Mesenchymal stem cell (in vitro differentiated cells and primary cell): ENCODE measurements around the gene CHN2.

ENCODE experiments used
- DNase-seq: peaks from one replicate; pipeline ENCODE4 v3.0.0-alpha.2; 2013
- H2AFZ ChIP-seq: one replicate; pipeline ENCODE4 v1.6.1; 2013; ENCODE audit warnings: low read depth, mild to moderate bottlenecking, control low read depth, inconsistent platforms, low read length, moderate library complexity
- H2AK5ac ChIP-seq: 2 replicates; pipeline ENCODE4 v1.6.1; 2013; ENCODE audit warnings: low read length, moderate library complexity, mild to moderate bottlenecking, inconsistent platforms; ENCODE audit not compliant: severe bottlenecking
- H2BK120ac ChIP-seq: one replicate; pipeline ENCODE4 v1.6.1; 2013; ENCODE audit warnings: low read depth, mild to moderate bottlenecking, inconsistent platforms, low read length, moderate library complexity
- H2BK12ac ChIP-seq, 2 experiments: one replicate each; pipeline ENCODE4 v1.6.1; 2013; ENCODE audit warnings: inconsistent platforms in 2 of 2, low read length in 2 of 2, mild to moderate bottlenecking in 2 of 2, moderate library complexity in 2 of 2, control low read depth in 1 of 2
- H2BK15ac ChIP-seq: one replicate; pipeline ENCODE4 v1.6.1; 2013; ENCODE audit warnings: mild to moderate bottlenecking, low read depth, inconsistent platforms; ENCODE audit not compliant: poor library complexity, severe bottlenecking
- H2BK5ac ChIP-seq: 2 replicates; pipeline ENCODE4 v1.6.1; 2013; ENCODE audit warnings: low read depth, mild to moderate bottlenecking, low read length, control low read depth, inconsistent platforms; ENCODE audit not compliant: poor library complexity, severe bottlenecking
- H3K14ac ChIP-seq, 2 experiments: one replicate each; pipeline ENCODE4 v1.6.1; 2013; ENCODE audit warnings: inconsistent platforms in 2 of 2, low read length in 2 of 2, control low read depth in 1 of 2, mild to moderate bottlenecking in 1 of 2, moderate library complexity in 1 of 2
- H3K18ac ChIP-seq, 2 experiments: one replicate each; pipeline ENCODE4 v1.6.1; 2013; ENCODE audit warnings: inconsistent platforms in 2 of 2, low read length in 2 of 2, control low read depth in 1 of 2, low read depth in 1 of 2, mild to moderate bottlenecking in 1 of 2
- H3K23ac ChIP-seq, 2 experiments: one replicate each; pipeline ENCODE4 v1.6.1; 2013; ENCODE audit warnings: inconsistent platforms in 2 of 2, low read length in 2 of 2, mild to moderate bottlenecking in 2 of 2, moderate library complexity in 2 of 2, control low read depth in 1 of 2
- H3K27ac ChIP-seq: 2 replicates; pipeline ENCODE4 v1.5.1; 2013; ENCODE audit warnings: mild to moderate bottlenecking, moderate library complexity, low read length, control low read depth, inconsistent platforms; ENCODE audit not compliant: poor library complexity, severe bottlenecking
- H3K27me3 ChIP-seq, 2 experiments: 2 replicates each; pipeline versions ENCODE4 v1.6.1 to v1.7.0; 2013; ENCODE audit warnings: low read length in 2 of 2, mild to moderate bottlenecking in 2 of 2, moderate library complexity in 2 of 2, control low read depth in 1 of 2, inconsistent platforms in 1 of 2; ENCODE audit not compliant: control insufficient read depth in 1 of 2, insufficient read depth in 1 of 2
- H3K36me3 ChIP-seq, 2 experiments: 2 replicates each; pipeline versions ENCODE4 v1.6.1 to v1.7.0; 2013; ENCODE audit warnings: low read length in 2 of 2, control low read depth in 1 of 2, inconsistent platforms in 1 of 2, low read depth in 1 of 2, mild to moderate bottlenecking in 1 of 2; ENCODE audit not compliant: insufficient read depth in 2 of 2, control insufficient read depth in 1 of 2
- H3K4ac ChIP-seq, 2 experiments: one replicate each; pipeline ENCODE4 v1.6.1; 2013; ENCODE audit warnings: inconsistent platforms in 2 of 2, low read length in 2 of 2, mild to moderate bottlenecking in 2 of 2, moderate library complexity in 2 of 2, control low read depth in 1 of 2, low read depth in 1 of 2
- H3K4me1 ChIP-seq: 2 replicates; pipeline ENCODE4 v1.6.1; 2013; ENCODE audit warnings: low read depth, low read length, control low read depth; ENCODE audit not compliant: control insufficient read depth, insufficient read depth
- H3K4me2 ChIP-seq: 2 replicates; pipeline ENCODE4 v1.6.1; 2013; ENCODE audit warnings: low read length, mild to moderate bottlenecking, inconsistent platforms; ENCODE audit not compliant: poor library complexity, severe bottlenecking
- H3K4me3 ChIP-seq, 2 experiments: 2 replicates each; pipeline versions ENCODE4 v1.5.1 to v1.7.0; 2013; ENCODE audit warnings: low read length in 2 of 2, mild to moderate bottlenecking in 2 of 2, control low read depth in 1 of 2, low read depth in 1 of 2; ENCODE audit not compliant: insufficient read depth in 1 of 2
- H3K79me1 ChIP-seq: replicated peaks from 2 replicates; pipeline ENCODE4 v1.6.1; 2013; ENCODE audit warnings: mild to moderate bottlenecking, control low read depth, low read length, inconsistent platforms; ENCODE audit not compliant: poor library complexity, severe bottlenecking
- H3K9ac ChIP-seq: 2 replicates; pipeline ENCODE4 v1.7.0; 2013; ENCODE audit warnings: mild to moderate bottlenecking, low read length, moderate library complexity
- H3K9me3 ChIP-seq: 2 replicates; pipeline ENCODE4 v1.7.0; 2013; ENCODE audit warnings: mild to moderate bottlenecking, low read length; ENCODE audit not compliant: control insufficient read depth
- H4K8ac ChIP-seq: one replicate; pipeline ENCODE4 v1.6.1; 2013; ENCODE audit warnings: inconsistent platforms, mild to moderate bottlenecking, low read length, moderate library complexity
- H4K91ac ChIP-seq: one replicate; pipeline ENCODE4 v1.6.1; 2013; ENCODE audit warnings: mild to moderate bottlenecking, low read length, inconsistent platforms
- WGBS: methylation state at CpG from one replicate; pipeline ENCODE4 v1.1.7; 2013; ENCODE audit warnings: mixed read lengths; 5-methylcytosine and 5-hydroxymethylcytosine counted together

Gene CHN2

DNA sequence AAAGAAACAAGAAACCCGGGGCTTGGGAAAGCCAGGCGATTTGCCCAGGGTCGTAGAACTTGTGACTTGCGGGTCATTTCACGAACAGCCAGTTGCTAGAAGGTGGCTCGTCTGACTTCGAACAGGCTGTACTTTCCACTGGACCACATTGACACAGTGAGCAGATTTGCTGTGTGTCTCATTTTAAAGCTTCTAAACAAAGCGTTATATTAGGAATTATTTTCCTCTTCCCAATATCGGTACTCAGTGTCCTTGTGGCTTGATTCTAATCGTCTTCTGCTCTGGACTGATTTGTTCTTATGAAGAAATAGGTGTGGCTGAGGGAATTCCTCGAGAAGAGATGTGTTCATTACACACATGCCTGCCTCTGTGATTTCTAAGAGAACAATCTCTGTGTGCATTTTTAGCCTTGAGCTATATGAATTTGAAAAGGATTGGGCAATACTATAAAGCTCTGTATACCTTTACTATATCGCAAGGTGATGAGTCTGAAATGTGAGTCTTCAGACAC lies 219.1 kb downstream of the CHN2 start:
- H4K8ac ChIP-seq = no peak overlapping the region
- H2BK120ac ChIP-seq = no peak overlapping the region
- H3K23ac ChIP-seq = no peak overlapping the region
- H3K9me3 ChIP-seq = no peaks in the 10 kb centered on the region
- no peak overlapping the region for H2BK15ac ChIP-seq
- WGBS = 94% methylated on average over 12 of the region's 12 CpGs
- no peak overlapping the region for H3K14ac ChIP-seq
- H2AFZ ChIP-seq = no peak overlapping the region
- no peak for DNase-seq
- no peaks in the 10 kb centered on the region for H3K36me3 ChIP-seq
- H3K9ac ChIP-seq = no peak overlapping the region
- H3K18ac ChIP-seq = no peak overlapping the region
- no peaks in the 10 kb centered on the region for H3K79me1 ChIP-seq
- peaks cover 6 to 23% of the 10 kb centered on the region in 2 experiments for H3K27me3 ChIP-seq
- H2BK12ac ChIP-seq = no peak overlapping the region
- no peaks in the 10 kb centered on the region for H3K4me1 ChIP-seq
- H3K27ac ChIP-seq = no peak overlapping the region
- H2AK5ac ChIP-seq = no peak overlapping the region
- no peak overlapping the region for H2BK5ac ChIP-seq
- H3K4me3 ChIP-seq = no peak overlapping the region
- no peak overlapping the region for H3K4me2 ChIP-seq
- no peak overlapping the region for H3K4ac ChIP-seq
- H4K91ac ChIP-seq = no peak overlapping the region

GRCh38 chr7:29414216-29414615 lies 219.6 kb downstream of the CHN2 start:
- WGBS = 94% methylated on average over 8 of the region's 10 CpGs
- Histone ChIP-seq H2AK5ac (no peak overlapping the region), H2BK12ac (no peak overlapping the region), H4K91ac (no peak overlapping the region), H3K23ac (no peak overlapping the region), H3K27me3 (peaks cover 6 to 23% of the 10 kb centered on the region in 2 experiments), H2BK15ac (no peak overlapping the region), H3K18ac (no peak overlapping the region), H3K9ac (no peak overlapping the region), H2BK5ac (no peak overlapping the region), H3K4me1 (no peaks in the 10 kb centered on the region), H3K14ac (no peak overlapping the region), H2AFZ (no peak overlapping the region), H3K4me2 (no peak overlapping the region), H3K79me1 (no peaks in the 10 kb centered on the region), H4K8ac (no peak overlapping the region), H3K9me3 (no peaks in the 10 kb centered on the region), H2BK120ac (no peak overlapping the region), H3K27ac (no peak overlapping the region), H3K36me3 (no peaks in the 10 kb centered on the region), H3K4me3 (no peak overlapping the region), H3K4ac (no peak overlapping the region)
- DNase-seq = no peak

DNA sequence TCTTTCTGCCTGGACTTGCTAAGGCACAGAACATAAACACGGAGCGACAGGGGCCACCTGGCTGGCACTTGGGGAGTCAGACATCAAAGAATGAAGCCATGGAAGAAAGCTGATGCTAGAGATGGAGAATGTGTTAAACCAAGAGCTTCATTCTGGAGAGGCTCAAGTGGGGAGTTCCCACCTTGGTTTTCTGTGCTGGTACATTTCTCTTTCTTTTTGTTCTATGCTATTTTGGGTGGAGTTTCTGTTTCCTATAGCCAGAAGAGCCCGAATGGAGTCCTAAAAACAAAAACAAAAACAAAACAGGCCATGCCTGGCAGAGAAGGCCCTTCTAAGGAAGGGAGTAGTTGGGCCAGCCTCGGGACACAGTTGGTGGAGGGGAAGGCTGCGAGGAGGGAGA lies 220.6 kb downstream of the CHN2 start:
- Histone ChIP-seq H2BK120ac (no peak overlapping the region), H3K36me3 (no peaks in the 10 kb centered on the region), H3K4me3 (no peak overlapping the region), H3K79me1 (no peaks in the 10 kb centered on the region), H4K8ac (no peak overlapping the region), H3K9me3 (no peaks in the 10 kb centered on the region), H2AFZ (no peak overlapping the region), H3K4ac (no peak overlapping the region), H3K27ac (no peak overlapping the region), H3K27me3 (peaks cover 6 to 23% of the 10 kb centered on the region in 2 experiments), H3K14ac (no peak overlapping the region), H3K4me1 (no peaks in the 10 kb centered on the region), H3K18ac (no peak overlapping the region), H3K9ac (no peak overlapping the region), H2AK5ac (no peak overlapping the region), H3K23ac (no peak overlapping the region), H2BK5ac (no peak overlapping the region), H2BK15ac (no peak overlapping the region), H4K91ac (no peak overlapping the region), H2BK12ac (no peak overlapping the region), H3K4me2 (no peak overlapping the region)
- WGBS = 87% methylated on average over 5 of the region's 5 CpGs
- no peak for DNase-seq

GRCh38 chr7:29416276-29416937 lies 221.8 kb downstream of the CHN2 start:
- no peak overlapping the region for H3K4me3 ChIP-seq
- no peak overlapping the region for H4K91ac ChIP-seq
- no peak overlapping the region for H2BK120ac ChIP-seq
- H2BK15ac ChIP-seq = no peak overlapping the region
- H3K4me2 ChIP-seq = no peak overlapping the region
- H3K14ac ChIP-seq = no peak overlapping the region
- H2AFZ ChIP-seq = no peak overlapping the region
- no peak overlapping the region for H3K23ac ChIP-seq
- no peaks in the 10 kb centered on the region for H3K9me3 ChIP-seq
- no peak overlapping the region for H2BK5ac ChIP-seq
- no peak overlapping the region for H2AK5ac ChIP-seq
- DNase-seq = no peak
- 86% methylated on average over 9 of the region's 10 CpGs for WGBS
- H3K4me1 ChIP-seq = no peaks in the 10 kb centered on the region
- no peaks in the 10 kb centered on the region for H3K36me3 ChIP-seq
- H2BK12ac ChIP-seq = no peak overlapping the region
- no peak overlapping the region for H3K4ac ChIP-seq
- no peak overlapping the region for H3K27ac ChIP-seq
- H4K8ac ChIP-seq = no peak overlapping the region
- no peaks in the 10 kb centered on the region for H3K79me1 ChIP-seq
- H3K27me3 ChIP-seq = peaks cover 6 to 27% of the 10 kb centered on the region in 2 experiments
- H3K18ac ChIP-seq = no peak overlapping the region
- H3K9ac ChIP-seq = no peak overlapping the region
